Upper lobe of right lung (tissue), 1 donor: ENCODE measurements around the gene PTPRG. TPM values are rescaled to one million over a fixed set of nuclear protein-coding genes. Genes with fewer than 3 reads are reported as not detected.

Experiments used
- ATAC-seq: fragments of 200-7000 bp; cut with Tn5 transposase; one replicate; pipeline ENCODE4 v1.9.1; 2020; ENCODE audit warnings: mild to moderate bottlenecking, moderate library complexity
- DNase-seq: peaks from one replicate; pipeline ENCODE4 v3.0.0-alpha.2; 2020
- H3K27ac ChIP-seq: fragments of 200-600 bp; one replicate; pipeline ENCODE4 v1.8.0; 2022
- H3K27me3 ChIP-seq: fragments of 200-600 bp; one replicate; pipeline ENCODE4 v1.8.0; 2022; ENCODE audit warnings: mild to moderate bottlenecking
- H3K36me3 ChIP-seq: fragments of 200-600 bp; one replicate; pipeline ENCODE4 v1.8.0; 2022
- H3K4me1 ChIP-seq: fragments of 200-600 bp; one replicate; pipeline ENCODE4 v1.8.0; 2022
- H3K4me3 ChIP-seq: fragments of 200-600 bp; one replicate; pipeline ENCODE4 v1.8.0; 2022; ENCODE audit warnings: mild to moderate bottlenecking
- H3K9me3 ChIP-seq: fragments of 200-600 bp; one replicate; pipeline ENCODE4 v1.8.0; 2022
- CTCF ChIP-seq: fragments of 200-600 bp; IDR thresholded peaks from one replicate; pipeline ENCODE4 v1.8.0; 2022; ENCODE audit warnings: antibody characterized with exemption
- intact Hi-C: fragments of 100-400 bp; cut with DNase I; formaldehyde crosslinking; loops from one replicate; pipeline ENCODE4 v1.11.0; 2022
- total RNA-seq: library from RNA; stranded (reverse); fragmentation: NEBNext Ultra II Directional; extraction: Animal tissue kit (Norgen Biotek cat#: 25700); gene quantifications from one replicate; pipeline ENCODE4 v1.2.1, GENCODE V29; 2021
- donor health status: DM: no; HTN: yes; CAD: no; lungs with severe emphysema.

The PTPRG gene
- total RNA-seq, 1 donor from 2014 or later, result 86.7 TPM

- ATAC-seq, result peak; percentile 75
- H3K27ac ChIP-seq, result no peak overlapping the region
These were observed 333.9 kb downstream of the PTPRG start for GRCh38 chr3:61894988-61895935.

GRCh38 chr3:61896251-61896650, 334.9 kb downstream of the PTPRG start:
- Histone ChIP-seq H3K4me1 (peaks cover 12% of the 10 kb centered on the region), H3K27me3 (no peaks in the 10 kb centered on the region), H3K27ac (no peak overlapping the region), H3K9me3 (no peaks in the 10 kb centered on the region), H3K4me3 (no peak overlapping the region), H3K36me3 (no peaks in the 10 kb centered on the region)
- no peak for TF ChIP-seq CTCF
- intact Hi-C loops, result no loop called here
- DNase-seq (no peak), ATAC-seq (no peak)

More at GRCh38 chr3:61894988-61895935, 333.9 kb downstream of the PTPRG start:
- peaks cover 12% of the 10 kb centered on the region for H3K4me1 ChIP-seq
- no peaks in the 10 kb centered on the region for H3K9me3 ChIP-seq
- intact Hi-C loops, result no loop called here
- DNase-seq, result no peak
- no peaks in the 10 kb centered on the region for H3K27me3 ChIP-seq
- TF ChIP-seq CTCF, result no peak
- H3K36me3 ChIP-seq, result no peaks in the 10 kb centered on the region
- H3K4me3 ChIP-seq, result no peak overlapping the region

GRCh38 chr3:61897848-61898247, 336.5 kb downstream of the PTPRG start:
- no peaks in the 10 kb centered on the region for H3K36me3 ChIP-seq
- H3K4me3 ChIP-seq, result no peak overlapping the region
- no peaks in the 10 kb centered on the region for H3K9me3 ChIP-seq
- no peak for TF ChIP-seq CTCF
- H3K27me3 ChIP-seq, result no peaks in the 10 kb centered on the region
- no peak overlapping the region for H3K27ac ChIP-seq
- no peak for ATAC-seq
- H3K4me1 ChIP-seq, result peaks cover 12% of the 10 kb centered on the region
- intact Hi-C loops, result no loop called here
- no peak for DNase-seq

- no peak for DNase-seq
- Histone ChIP-seq H3K27me3 (no peaks in the 10 kb centered on the region), H3K36me3 (no peaks in the 10 kb centered on the region), H3K4me3 (no peak overlapping the region), H3K9me3 (no peaks in the 10 kb centered on the region), H3K4me1 (peaks cover 29% of the 10 kb centered on the region), H3K27ac (no peak overlapping the region)
- no peak for TF ChIP-seq CTCF
- intact Hi-C loops, result no loop called here
- no peak for ATAC-seq
These were observed 338.5 kb downstream of the PTPRG start for GRCh38 chr3:61899700-61900462.

- Histone ChIP-seq H3K4me3 (no peak overlapping the region), H3K4me1 (peaks cover 25% of the 10 kb centered on the region), H3K27ac (no peak overlapping the region), H3K27me3 (no peaks in the 10 kb centered on the region), H3K36me3 (no peaks in the 10 kb centered on the region), H3K9me3 (no peaks in the 10 kb centered on the region)
- intact Hi-C loops, result no loop called here
- ATAC-seq (no peak), DNase-seq (no peak)
- TF ChIP-seq CTCF, result no peak
These were observed 340.1 kb downstream of the PTPRG start for GRCh38 chr3:61901496-61901895.
